Lower lobe of right lung (tissue), 2 donors: ENCODE measurements around the gene NAALADL2. TPM values are rescaled to one million over a fixed set of nuclear protein-coding genes. Genes with fewer than 3 reads are reported as not detected.

Experiments
- ATAC-seq, 2 donors: fragments of 200-7000 bp; cut with Tn5 transposase; one replicate each; pipeline ENCODE4 v1.9.1; 2020 to 2022; ENCODE audit warnings: mild to moderate bottlenecking in 2 of 2, moderate library complexity in 2 of 2
- DNase-seq: peaks from one replicate; pipeline ENCODE4 v3.0.0-alpha.2; 2020
- H3K27ac ChIP-seq: fragments of 200-600 bp; one replicate; pipeline ENCODE4 v1.8.0; 2022
- H3K27me3 ChIP-seq: fragments of 200-600 bp; one replicate; pipeline ENCODE4 v1.8.0; 2022; ENCODE audit warnings: low read depth
- H3K36me3 ChIP-seq: fragments of 200-600 bp; one replicate; pipeline ENCODE4 v1.8.0; 2022; ENCODE audit warnings: mild to moderate bottlenecking
- H3K4me1 ChIP-seq: fragments of 200-600 bp; one replicate; pipeline ENCODE4 v1.8.0; 2022
- H3K4me3 ChIP-seq: fragments of 200-600 bp; one replicate; pipeline ENCODE4 v1.8.0; 2022; ENCODE audit warnings: mild to moderate bottlenecking
- H3K9me3 ChIP-seq: fragments of 200-600 bp; one replicate; pipeline ENCODE4 v1.8.0; 2022
- CTCF ChIP-seq: fragments of 200-600 bp; IDR thresholded peaks from one replicate; pipeline ENCODE4 v1.8.0; 2022; ENCODE audit warnings: antibody characterized with exemption, mild to moderate bottlenecking
- intact Hi-C: fragments of 100-400 bp; cut with DNase I; formaldehyde crosslinking; loops from one replicate; pipeline ENCODE4 v1.11.0; 2022
- total RNA-seq: library from RNA; stranded (reverse); fragmentation: NEBNext Ultra II Directional; extraction: Animal tissue kit (Norgen Biotek cat#: 25700); gene quantifications from one replicate; pipeline ENCODE4 v1.2.1, GENCODE V29; 2021
- donor health status: DM: no; HTN: yes; CAD: no; lungs with severe emphysema.

The NAALADL2 gene
- total RNA-seq, 1 donor from 2014 or later, result 9.8 TPM

- no peaks in the 10 kb centered on the region for H3K36me3 ChIP-seq
- H3K9me3 ChIP-seq, result no peaks in the 10 kb centered on the region
- no peak overlapping the region for H3K4me3 ChIP-seq
- H3K27ac ChIP-seq, result no peak overlapping the region
- TF ChIP-seq CTCF, result no peak
- no peaks in the 10 kb centered on the region for H3K4me1 ChIP-seq
- H3K27me3 ChIP-seq, result no peaks in the 10 kb centered on the region
- intact Hi-C loops, result no loop called here
- ATAC-seq, result no peak
- no peak for DNase-seq
Measured at GRCh38 chr3:175389560-175389959, 530.4 kb downstream of the NAALADL2 start.

GRCh38 chr3:175391601-175392000, 532.5 kb downstream of the NAALADL2 start:
- Histone ChIP-seq H3K4me3 (no peak overlapping the region), H3K9me3 (no peaks in the 10 kb centered on the region), H3K27ac (no peak overlapping the region), H3K4me1 (no peaks in the 10 kb centered on the region), H3K36me3 (no peaks in the 10 kb centered on the region), H3K27me3 (no peaks in the 10 kb centered on the region)
- intact Hi-C loops, result no loop called here
- TF ChIP-seq CTCF, result no peak
- no peak for DNase-seq
- no peak for ATAC-seq

- Histone ChIP-seq H3K36me3 (no peaks in the 10 kb centered on the region), H3K4me1 (no peaks in the 10 kb centered on the region), H3K9me3 (no peaks in the 10 kb centered on the region), H3K27ac (no peak overlapping the region), H3K27me3 (no peaks in the 10 kb centered on the region), H3K4me3 (no peak overlapping the region)
- ATAC-seq (no peak), DNase-seq (no peak)
- intact Hi-C loops, result no loop called here
- no peak for TF ChIP-seq CTCF
Measured at GRCh38 chr3:175392653-175393052, 533.5 kb downstream of the NAALADL2 start.

- Histone ChIP-seq H3K9me3 (no peaks in the 10 kb centered on the region), H3K36me3 (no peaks in the 10 kb centered on the region), H3K27me3 (no peaks in the 10 kb centered on the region), H3K4me3 (no peak overlapping the region), H3K27ac (no peak overlapping the region), H3K4me1 (no peaks in the 10 kb centered on the region)
- no peak for ATAC-seq
- TF ChIP-seq CTCF, result no peak
- no peak for DNase-seq
- intact Hi-C loops, result no loop called here
Measured at GRCh38 chr3:175397372-175397771, 538.2 kb downstream of the NAALADL2 start.

- Histone ChIP-seq H3K4me1 (no peaks in the 10 kb centered on the region), H3K4me3 (no peak overlapping the region), H3K36me3 (no peaks in the 10 kb centered on the region), H3K27ac (no peak overlapping the region), H3K27me3 (no peaks in the 10 kb centered on the region), H3K9me3 (no peaks in the 10 kb centered on the region)
- no peak for ATAC-seq
- intact Hi-C loops, result no loop called here
- DNase-seq, result no peak
- TF ChIP-seq CTCF, result no peak
Measured at GRCh38 chr3:175398676-175399075, 539.5 kb downstream of the NAALADL2 start.
